Endothelial cell (in vitro differentiated cells): ENCODE measurements around the gene FUBP3. TPM values are rescaled to one million over a fixed set of nuclear protein-coding genes. Genes with fewer than 3 reads are reported as not detected.

Experiments used
- DNase-seq: peaks from one replicate; pipeline ENCODE4 v3.0.0; 2021; ENCODE audit warnings: low spot score
- H3K27ac Mint-ChIP-seq: one replicate; pipeline ENCODE4 v1.8.0; 2021; ENCODE audit warnings: mixed read lengths, inconsistent platforms; ENCODE audit not compliant: unreplicated experiment
- H3K27me3 Mint-ChIP-seq: one replicate; pipeline ENCODE4 v1.8.0; 2021; ENCODE audit warnings: mild to moderate bottlenecking, moderate library complexity, mixed read lengths, inconsistent platforms; ENCODE audit not compliant: unreplicated experiment
- H3K36me3 Mint-ChIP-seq: one replicate; pipeline ENCODE4 v1.8.0; 2021; ENCODE audit warnings: mild to moderate bottlenecking, low read depth, mixed read lengths, inconsistent platforms; ENCODE audit not compliant: unreplicated experiment
- H3K4me1 Mint-ChIP-seq: one replicate; pipeline ENCODE4 v1.8.0; 2021; ENCODE audit warnings: mild to moderate bottlenecking, mixed read lengths, inconsistent platforms; ENCODE audit not compliant: unreplicated experiment
- H3K4me3 Mint-ChIP-seq: one replicate; pipeline ENCODE4 v1.8.0; 2021; ENCODE audit warnings: mild to moderate bottlenecking, mixed read lengths, inconsistent platforms; ENCODE audit not compliant: unreplicated experiment
- H3K9me3 Mint-ChIP-seq: one replicate; pipeline ENCODE4 v1.8.0; 2021; ENCODE audit warnings: mixed read lengths, inconsistent platforms; ENCODE audit not compliant: unreplicated experiment
- total RNA-seq: library from RNA; stranded (reverse); fragmentation: NEBNext Ultra II Directional; extraction: Animal tissue kit (Norgen Biotek cat#: 25700); gene quantifications from one replicate; pipeline ENCODE4 v1.2.1, GENCODE V29; 2021; ENCODE audit not compliant: unreplicated experiment
- TF ChIP-seq, protein P1 (sequence below): fragments of 200-600 bp; sonication (generic); IDR thresholded peaks from one replicate; pipeline ENCODE4 v1.5.0; 2021; ENCODE audit warnings: antibody characterized with exemption; ENCODE audit not compliant: unreplicated experiment

FUBP3 gene
- total RNA-seq, 1 donor from 2014 or later, result 61.9 TPM

DNA sequence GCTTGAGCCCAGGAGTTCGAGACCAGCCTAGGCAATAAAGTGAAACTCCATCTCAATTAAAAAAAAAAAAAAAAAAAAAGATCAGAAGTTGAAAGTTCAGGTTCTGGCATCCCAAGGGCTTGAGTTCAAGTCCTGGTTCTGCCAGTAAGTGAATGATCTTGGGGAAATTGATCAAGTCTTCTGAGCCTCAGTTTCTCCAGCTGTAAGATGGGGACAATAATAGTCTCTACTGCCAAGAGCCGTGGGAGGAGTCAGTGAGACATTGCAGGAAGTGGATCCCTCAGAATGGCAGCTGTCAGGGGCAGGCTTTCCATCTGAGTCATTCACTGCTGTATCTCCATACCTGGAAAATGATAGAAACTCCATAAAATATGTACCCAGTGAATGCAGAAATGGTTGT is 37.8 kb upstream of the FUBP3 start:
- Mint-ChIP-seq H3K27me3 (peaks cover 13% of the 10 kb centered on the region), H3K9me3 (no peaks in the 10 kb centered on the region), H3K4me1 (peaks cover 5% of the 10 kb centered on the region), H3K4me3 (no peak overlapping the region), H3K36me3 (no peaks in the 10 kb centered on the region), H3K27ac (no peak overlapping the region)
- TF ChIP-seq, protein P1, sequence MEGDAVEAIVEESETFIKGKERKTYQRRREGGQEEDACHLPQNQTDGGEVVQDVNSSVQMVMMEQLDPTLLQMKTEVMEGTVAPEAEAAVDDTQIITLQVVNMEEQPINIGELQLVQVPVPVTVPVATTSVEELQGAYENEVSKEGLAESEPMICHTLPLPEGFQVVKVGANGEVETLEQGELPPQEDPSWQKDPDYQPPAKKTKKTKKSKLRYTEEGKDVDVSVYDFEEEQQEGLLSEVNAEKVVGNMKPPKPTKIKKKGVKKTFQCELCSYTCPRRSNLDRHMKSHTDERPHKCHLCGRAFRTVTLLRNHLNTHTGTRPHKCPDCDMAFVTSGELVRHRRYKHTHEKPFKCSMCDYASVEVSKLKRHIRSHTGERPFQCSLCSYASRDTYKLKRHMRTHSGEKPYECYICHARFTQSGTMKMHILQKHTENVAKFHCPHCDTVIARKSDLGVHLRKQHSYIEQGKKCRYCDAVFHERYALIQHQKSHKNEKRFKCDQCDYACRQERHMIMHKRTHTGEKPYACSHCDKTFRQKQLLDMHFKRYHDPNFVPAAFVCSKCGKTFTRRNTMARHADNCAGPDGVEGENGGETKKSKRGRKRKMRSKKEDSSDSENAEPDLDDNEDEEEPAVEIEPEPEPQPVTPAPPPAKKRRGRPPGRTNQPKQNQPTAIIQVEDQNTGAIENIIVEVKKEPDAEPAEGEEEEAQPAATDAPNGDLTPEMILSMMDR, result no peak
- DNase-seq, result no peak

DNA sequence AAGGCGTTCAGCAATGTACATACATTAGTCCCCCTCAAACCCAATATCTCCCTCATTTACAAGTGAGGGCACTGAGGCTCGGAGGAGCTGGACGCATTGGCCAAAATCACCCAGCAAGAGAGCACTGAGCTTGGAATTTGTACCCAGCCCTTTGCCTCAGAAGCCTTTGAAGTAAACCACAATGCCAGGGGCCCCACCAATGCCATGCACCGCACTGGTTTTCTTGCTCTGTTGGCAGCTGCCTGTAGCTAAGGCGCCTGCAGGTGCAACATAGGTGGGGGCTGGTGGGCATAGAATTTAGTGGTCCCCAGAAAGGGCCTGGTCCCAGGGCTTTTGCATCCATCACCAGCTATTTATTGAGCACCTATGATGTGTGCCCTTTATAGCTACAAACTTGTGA is 37.3 kb upstream of the FUBP3 start:
- peaks cover 5% of the 10 kb centered on the region for H3K4me1 Mint-ChIP-seq
- DNase-seq, result no peak

DNA sequence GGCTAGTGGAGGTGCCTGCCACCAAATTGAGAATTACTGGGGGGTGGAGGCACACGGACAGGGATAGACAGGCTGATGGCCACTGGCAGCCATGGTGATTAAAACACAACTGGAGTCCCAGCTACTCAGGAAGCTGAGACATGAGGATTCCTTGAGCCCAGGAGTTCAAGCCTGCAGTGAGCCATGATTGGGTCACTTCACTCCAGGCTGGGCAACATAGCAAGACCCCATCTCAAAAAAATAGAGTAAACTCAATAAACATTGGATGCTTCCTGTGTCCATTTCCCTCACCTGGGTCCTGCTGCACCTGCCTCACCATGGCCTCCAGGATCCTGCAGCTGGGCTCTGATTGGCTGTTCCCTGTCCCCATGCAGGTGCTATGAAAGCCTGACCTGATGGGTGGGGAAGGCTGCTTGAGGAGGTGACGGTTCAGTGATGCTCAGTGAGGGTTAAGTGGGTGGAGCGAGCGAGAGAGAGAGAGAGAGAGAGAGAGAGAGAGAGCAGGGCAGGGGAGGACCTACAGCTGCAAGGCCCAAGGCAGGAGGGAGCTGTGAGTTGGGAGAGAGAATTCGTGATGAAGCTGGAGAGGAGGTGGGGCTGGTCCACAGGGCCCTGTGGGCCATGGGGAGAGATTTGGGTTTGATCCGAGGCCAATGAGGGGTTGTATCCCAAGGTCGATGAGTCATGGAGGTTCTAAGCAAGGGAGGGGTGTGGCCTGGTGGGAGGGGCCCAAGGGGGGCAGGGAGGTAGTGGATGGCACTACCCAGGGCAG is 36.7 kb upstream of the FUBP3 start:
- no peak for DNase-seq
- Mint-ChIP-seq H3K4me3 (no peak overlapping the region), H3K27me3 (peaks cover 9% of the 10 kb centered on the region), H3K4me1 (peaks cover 5% of the 10 kb centered on the region), H3K36me3 (no peaks in the 10 kb centered on the region), H3K9me3 (no peaks in the 10 kb centered on the region), H3K27ac (no peak overlapping the region)
- TF ChIP-seq, protein P1, result no peak

More for the DNA sequence above, 37.3 kb upstream of the FUBP3 start:
- no peak overlapping the region for H3K27ac Mint-ChIP-seq
- no peak overlapping the region for H3K4me3 Mint-ChIP-seq
- TF ChIP-seq, protein P1, result no peak
- no peaks in the 10 kb centered on the region for H3K36me3 Mint-ChIP-seq
- no peaks in the 10 kb centered on the region for H3K9me3 Mint-ChIP-seq
- peaks cover 10% of the 10 kb centered on the region for H3K27me3 Mint-ChIP-seq

DNA sequence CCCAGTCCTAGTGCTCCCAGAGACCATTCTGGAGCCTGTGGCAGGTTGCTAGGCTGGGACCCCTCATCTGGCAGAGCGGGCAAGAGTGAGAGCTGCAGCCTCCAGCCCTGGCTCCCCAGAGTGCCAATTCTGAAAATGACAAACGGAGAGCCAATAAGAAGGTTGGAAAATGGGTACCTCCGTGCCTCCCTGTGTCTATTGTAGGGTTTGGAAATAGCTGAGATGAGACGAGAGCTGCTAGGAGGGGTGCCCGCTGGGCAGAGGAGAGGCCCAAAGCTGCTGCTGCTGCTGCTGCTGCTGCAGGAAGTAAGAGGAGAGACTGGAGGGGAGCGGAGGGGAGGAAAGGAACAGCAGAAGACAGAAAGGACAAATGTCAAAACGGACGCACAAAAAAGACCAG is 36.0 kb upstream of the FUBP3 start:
- no peak overlapping the region for H3K27ac Mint-ChIP-seq
- no peaks in the 10 kb centered on the region for H3K36me3 Mint-ChIP-seq
- H3K9me3 Mint-ChIP-seq, result no peaks in the 10 kb centered on the region
- no peak for DNase-seq
- TF ChIP-seq, protein P1, result no peak
- H3K4me1 Mint-ChIP-seq, result no peaks in the 10 kb centered on the region
- no peak overlapping the region for H3K4me3 Mint-ChIP-seq
- peaks cover 6% of the 10 kb centered on the region for H3K27me3 Mint-ChIP-seq

DNA sequence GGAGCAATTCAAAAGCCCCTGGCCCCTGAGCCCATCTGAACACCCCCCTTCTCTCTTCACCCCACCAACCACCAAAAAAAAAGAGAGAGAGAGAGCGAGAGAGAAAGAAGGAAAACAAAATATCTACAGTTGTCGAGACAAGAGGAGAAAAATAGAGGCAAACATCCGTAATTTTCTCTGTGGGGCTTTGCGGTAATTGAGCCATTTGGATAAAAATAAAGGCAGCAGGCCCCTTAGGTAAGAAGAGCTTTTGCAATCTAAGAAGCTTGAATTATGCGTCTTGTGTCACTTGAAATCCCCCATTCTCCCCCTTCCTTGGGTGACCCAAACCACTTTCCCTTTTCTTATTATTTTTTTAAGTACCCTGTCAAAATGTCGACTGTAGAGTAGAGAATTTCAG is 35.5 kb upstream of the FUBP3 start:
- Mint-ChIP-seq H3K4me3 (no peak overlapping the region), H3K36me3 (no peaks in the 10 kb centered on the region), H3K27me3 (peaks cover 4% of the 10 kb centered on the region), H3K27ac (no peak overlapping the region), H3K9me3 (no peaks in the 10 kb centered on the region), H3K4me1 (no peaks in the 10 kb centered on the region)
- DNase-seq, result no peak
- TF ChIP-seq, protein P1, result no peak
